Duodenal mucosa (tissue), 2 donors: Measurements from ENCODE around the gene GANAB.
"Not testable (repeated sequence)": the region's sequence is repeated elsewhere in the genome, so short reads cannot be mapped to it uniquely, and the experiment has no call there.

Source experiments
- H3K27ac ChIP-seq: one replicate; pipeline ENCODE4 v1.7.0; 2013; ENCODE audit warnings: low read depth, low read length
- H3K27me3 ChIP-seq, 2 donors: one replicate each; pipeline ENCODE4 v1.7.0; 2013; ENCODE audit warnings: low read length in 2 of 2, control low read depth in 1 of 2; ENCODE audit not compliant: insufficient read depth in 2 of 2, control insufficient read depth in 1 of 2
- H3K36me3 ChIP-seq, 2 donors: one replicate each; pipeline ENCODE4 v1.7.0; 2013; ENCODE audit warnings: low read length in 2 of 2, control low read depth in 1 of 2; ENCODE audit not compliant: insufficient read depth in 2 of 2, control insufficient read depth in 1 of 2
- H3K4me1 ChIP-seq, 2 donors: one replicate each; pipeline ENCODE4 v1.7.0; 2013; ENCODE audit warnings: low read length in 2 of 2, control low read depth in 1 of 2; ENCODE audit not compliant: insufficient read depth in 2 of 2, control insufficient read depth in 1 of 2
- H3K4me3 ChIP-seq, 2 donors: one replicate each; pipeline ENCODE4 v1.7.0; 2013; ENCODE audit warnings: low read length in 2 of 2, low read depth in 1 of 2
- H3K9ac ChIP-seq, 2 donors: one replicate each; pipeline ENCODE4 v1.7.0; 2013; ENCODE audit warnings: low read length in 2 of 2, low read depth in 1 of 2
- H3K9me3 ChIP-seq, 2 donors: one replicate each; pipeline ENCODE4 v1.7.0; 2013; ENCODE audit warnings: low read length in 2 of 2, control low read depth in 1 of 2; ENCODE audit not compliant: control insufficient read depth in 1 of 2

The GANAB gene

DNA sequence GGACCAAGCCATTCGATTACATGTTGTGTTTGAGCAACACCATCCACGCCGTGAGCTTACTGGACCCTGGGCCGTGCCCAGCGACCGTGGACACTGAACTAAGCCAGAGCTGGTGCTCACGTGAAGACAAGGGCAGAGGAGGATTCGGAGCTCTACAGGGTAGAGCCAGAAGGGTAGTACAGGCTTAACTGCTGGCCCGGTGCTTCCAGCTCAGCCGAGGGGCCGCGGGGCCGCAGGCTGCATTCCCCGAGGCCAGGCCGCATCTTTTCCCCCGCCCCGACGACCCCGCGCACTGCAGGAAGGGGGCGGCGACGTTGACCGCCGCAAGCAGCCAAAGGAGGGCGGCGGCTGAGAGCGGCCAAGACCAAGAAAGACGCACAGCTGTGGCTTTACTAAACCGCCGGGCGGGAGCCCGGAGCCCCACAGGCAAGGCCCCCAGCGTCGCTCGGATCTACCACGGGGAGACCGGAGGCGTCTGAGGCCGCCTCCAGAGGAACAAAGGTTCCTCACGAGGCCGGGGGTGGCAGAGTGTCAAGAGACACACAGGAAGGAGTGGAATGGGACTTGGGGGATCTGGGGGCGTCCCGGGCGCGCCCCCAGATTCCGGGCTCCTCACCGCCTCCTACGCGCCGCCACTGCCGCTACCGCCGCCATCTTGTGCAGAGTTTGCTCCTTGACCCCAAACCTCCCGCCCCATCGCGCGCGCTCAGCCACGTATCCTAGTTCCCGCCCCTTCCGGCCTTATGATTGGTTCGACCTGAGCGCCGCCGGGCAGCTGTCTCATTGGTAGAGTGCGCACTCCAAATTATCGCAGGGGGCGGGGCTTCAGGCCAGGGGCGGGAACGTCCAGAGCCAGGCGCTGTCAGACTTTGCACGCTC is at the start of gene GANAB:
Gene GANAB (minus strand): TSS at position 668 of the 879 bp plus-strand sequence. CDS start 14 bp downstream, at position 654.
- peaks cover 17 to 40% of the 10 kb centered on the region in 2 donors for H3K36me3 ChIP-seq
- H3K9me3 ChIP-seq = no peaks in the 10 kb centered on the region
- peak within 1 kb of the TSS; percentile 81 to 85 for H3K9ac ChIP-seq
- no peaks in the 10 kb centered on the region for H3K27me3 ChIP-seq
- H3K27ac ChIP-seq = peak within 1 kb of the TSS; percentile 63
- peaks cover 17 to 23% of the 10 kb centered on the region in 2 donors for H3K4me1 ChIP-seq
- H3K4me3 ChIP-seq = peak within 1 kb of the TSS; percentile 89 to 96

DNA sequence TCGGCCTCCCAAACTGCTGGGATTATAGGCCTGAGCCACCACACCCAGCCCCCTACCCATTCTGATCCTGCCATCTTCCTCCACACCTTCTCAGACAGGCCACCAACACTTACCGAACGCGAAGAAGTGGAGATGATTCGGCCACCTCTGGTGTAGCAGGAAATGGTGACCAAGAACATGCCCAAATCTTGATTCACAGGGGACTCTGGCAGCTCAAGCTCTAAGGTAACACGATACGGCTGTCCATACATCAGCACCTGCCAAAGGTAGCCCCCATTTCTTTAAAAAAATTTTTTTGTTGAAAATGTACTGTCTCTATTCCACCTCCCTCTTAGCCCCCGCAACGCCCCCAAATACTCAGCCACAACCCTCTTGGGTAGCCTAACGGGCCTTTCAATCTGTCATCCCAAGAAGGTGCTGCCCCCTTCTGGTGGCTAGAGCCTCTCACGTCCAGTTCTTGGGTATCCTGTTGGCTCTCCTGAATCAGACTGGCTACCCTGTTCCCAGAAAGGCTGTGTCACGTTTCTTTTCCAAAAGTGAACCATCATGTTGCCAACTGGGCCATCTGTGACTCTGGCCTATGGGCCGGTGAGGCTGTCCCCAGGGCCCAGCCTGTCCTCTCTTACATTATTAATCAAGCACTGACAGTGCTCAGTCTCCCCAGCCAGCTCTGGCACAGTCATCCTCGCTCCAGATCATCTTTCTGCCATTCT is 48.2 kb upstream of the GANAB start:
- no peaks in the 10 kb centered on the region for H3K27me3 ChIP-seq
- H3K36me3 ChIP-seq = peaks cover 20 to 28% of the 10 kb centered on the region in 2 donors
- H3K4me3 ChIP-seq = no peak overlapping the region
- no peaks in the 10 kb centered on the region for H3K4me1 ChIP-seq
- H3K27ac ChIP-seq = no peak overlapping the region
- no peaks in the 10 kb centered on the region for H3K9me3 ChIP-seq
- H3K9ac ChIP-seq = no peak overlapping the region

DNA sequence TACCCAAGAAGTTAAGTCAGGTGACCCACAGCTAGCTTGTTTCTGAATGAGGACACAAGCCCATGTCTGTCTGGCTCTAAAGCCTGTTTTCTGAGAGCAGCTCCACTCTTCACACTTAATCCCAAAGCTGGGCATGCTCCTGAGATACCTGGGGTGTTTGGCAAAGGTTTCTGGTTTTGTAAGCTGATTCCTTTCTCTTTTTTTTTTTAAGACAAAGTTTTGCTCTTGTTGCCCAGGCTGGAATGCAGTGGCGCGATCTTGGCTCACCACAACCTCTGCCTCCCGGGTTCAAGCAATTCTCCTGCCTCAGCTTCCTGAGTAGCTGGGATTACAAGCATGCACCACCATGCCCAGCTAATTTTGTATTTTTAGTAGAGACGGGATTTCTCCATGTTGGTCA is 47.2 kb upstream of the GANAB start:
- not testable (repeated sequence) for H3K4me3 ChIP-seq, H3K9me3 ChIP-seq, H3K27ac ChIP-seq, H3K4me1 ChIP-seq, H3K9ac ChIP-seq, H3K27me3 ChIP-seq
- peaks cover 20 to 28% of the 10 kb centered on the region in 2 donors for H3K36me3 ChIP-seq

DNA sequence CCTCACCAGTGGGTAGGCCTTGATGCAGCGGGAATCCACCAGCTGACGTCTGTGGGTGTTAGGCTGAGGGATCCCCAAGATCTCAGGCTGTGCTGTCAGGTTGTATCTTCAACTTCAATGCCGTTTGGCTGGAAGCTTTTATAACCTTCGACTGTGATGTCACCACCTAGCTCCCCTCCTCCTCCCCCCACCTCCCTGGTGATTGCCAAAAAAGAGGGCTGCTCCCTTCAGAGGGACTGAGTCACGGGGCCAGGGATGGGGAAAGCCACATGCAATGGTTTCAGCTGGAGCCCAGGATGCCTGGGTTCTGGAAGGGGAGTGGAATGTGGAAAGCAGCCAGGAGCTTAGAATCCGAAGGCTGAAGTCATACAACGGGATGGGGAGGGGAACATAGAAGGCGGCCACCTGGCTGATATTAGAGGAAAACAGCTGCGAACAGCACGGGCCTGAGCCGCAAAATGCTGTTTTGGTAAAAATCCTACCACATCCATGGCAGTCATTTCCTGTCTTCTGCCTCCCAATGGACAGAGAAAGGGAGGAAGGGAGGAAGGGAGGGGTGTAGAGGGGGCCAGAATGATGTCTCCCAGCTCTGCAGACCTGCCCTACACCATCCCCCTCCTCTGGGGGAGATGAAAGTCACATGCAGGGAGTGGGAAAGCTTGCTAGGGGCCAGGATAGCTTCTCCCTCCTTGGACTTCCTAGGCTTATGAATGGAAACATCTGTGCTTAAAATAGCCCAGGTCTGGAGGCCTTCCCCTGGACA is 43.2 kb upstream of the GANAB start, which contains the start of gene LRRN4CL:
Gene LRRN4CL (minus strand): TSS at position 110 of the 763 bp plus-strand sequence. CDS start 1,022 bp downstream, outside the sequence.
- peak within 1 kb of the TSS; percentile 10 to 11 for H3K9ac ChIP-seq
- H3K27ac ChIP-seq = no peak within 1 kb of the TSS
- H3K4me3 ChIP-seq = peak within 1 kb of the TSS; percentile 11 to 52
- peaks cover 20 to 28% of the 10 kb centered on the region in 2 donors for H3K36me3 ChIP-seq
- no peaks in the 10 kb centered on the region for H3K27me3 ChIP-seq
- no peaks in the 10 kb centered on the region for H3K4me1 ChIP-seq
- H3K9me3 ChIP-seq = no peaks in the 10 kb centered on the region

DNA sequence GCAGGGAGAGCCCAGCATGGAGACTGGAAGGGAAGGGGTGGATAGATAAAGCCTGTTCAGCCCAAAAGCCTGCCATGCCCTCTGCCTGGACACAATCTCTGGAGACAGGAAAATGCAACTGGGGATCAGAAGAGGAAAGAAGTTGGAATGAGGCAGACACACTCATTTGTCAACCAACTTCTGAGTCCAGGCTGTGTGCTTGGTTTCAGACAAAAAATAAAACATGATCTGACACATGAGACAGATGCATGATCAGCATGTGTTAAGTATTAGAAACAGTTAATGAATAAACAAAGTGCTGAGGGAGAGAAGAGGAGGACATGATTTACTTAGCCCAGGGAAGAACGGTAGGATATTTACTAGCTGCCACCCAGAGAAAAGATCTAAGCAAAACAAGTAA is 42.1 kb upstream of the GANAB start:
- Histone ChIP-seq H3K9me3 (no peaks in the 10 kb centered on the region), H3K27me3 (no peaks in the 10 kb centered on the region), H3K4me3 (peak overlapping the region in 1 of 2 donors; percentile 52), H3K9ac (peak overlapping the region in 1 of 2 donors; percentile 10), H3K27ac (no peak overlapping the region), H3K36me3 (peaks cover 20 to 28% of the 10 kb centered on the region in 2 donors), H3K4me1 (no peaks in the 10 kb centered on the region)

- no peak overlapping the region for H3K27ac ChIP-seq
- peak overlapping the region; percentile 45 to 52 for H3K4me3 ChIP-seq
- H3K36me3 ChIP-seq = peaks cover 17 to 21% of the 10 kb centered on the region in 2 donors
- H3K27me3 ChIP-seq = no peaks in the 10 kb centered on the region
- no peaks in the 10 kb centered on the region for H3K4me1 ChIP-seq
- H3K9ac ChIP-seq = peak overlapping the region; percentile 10 to 18
- no peaks in the 10 kb centered on the region for H3K9me3 ChIP-seq
These were observed 41.3 kb upstream of the GANAB start for GRCh38 chr11:62687508-62688396.

DNA sequence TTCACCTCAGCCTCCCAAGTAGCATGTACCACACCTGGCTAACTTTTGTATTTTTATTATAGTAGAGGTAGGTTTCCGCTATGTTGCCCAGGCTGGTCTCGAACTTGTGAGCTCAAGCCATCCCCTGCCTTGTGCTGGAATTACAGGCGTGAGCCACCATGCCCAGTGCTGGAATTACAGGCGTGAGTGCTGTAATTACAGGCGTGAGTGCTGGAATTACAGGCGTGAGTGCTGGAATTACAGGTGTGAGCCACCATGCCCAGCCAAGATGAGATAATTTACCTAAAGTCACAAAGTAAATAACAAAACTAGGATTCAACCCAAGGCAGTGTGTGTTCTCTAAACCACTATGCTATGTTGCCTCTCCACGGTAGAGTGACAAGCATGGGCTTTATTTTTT is 36.1 kb upstream of the GANAB start:
- no peak overlapping the region for H3K4me3 ChIP-seq
- H3K9me3 ChIP-seq = no peaks in the 10 kb centered on the region
- no peak overlapping the region for H3K27ac ChIP-seq
- H3K4me1 ChIP-seq = peaks cover 8 to 13% of the 10 kb centered on the region in 2 donors
- no peaks in the 10 kb centered on the region for H3K27me3 ChIP-seq
- no peak overlapping the region for H3K9ac ChIP-seq
- peaks cover 0 to 3% of the 10 kb centered on the region in 2 donors for H3K36me3 ChIP-seq

DNA sequence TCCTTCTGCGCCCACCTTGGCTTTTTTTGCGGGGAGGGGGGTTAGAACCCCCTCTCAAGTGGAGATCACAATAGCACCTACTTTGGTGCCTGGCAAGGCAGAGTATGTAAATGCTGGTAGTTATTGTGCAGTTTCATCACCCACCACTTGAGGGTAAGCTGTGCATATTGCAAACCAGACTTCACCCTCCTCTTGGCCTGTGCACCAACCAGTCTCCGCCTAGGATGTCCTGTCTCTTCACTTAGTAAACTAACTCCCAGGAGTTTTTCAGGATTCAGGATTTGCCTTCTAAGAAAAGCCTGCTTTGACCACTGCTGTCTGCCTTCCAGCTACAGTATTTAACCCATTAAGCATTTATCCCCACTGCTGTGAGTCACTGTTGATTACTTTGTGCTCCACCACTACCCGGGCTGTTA is 34.4 kb upstream of the GANAB start:
- Histone ChIP-seq H3K4me1 (peaks cover 16 to 17% of the 10 kb centered on the region in 2 donors), H3K27ac (no peak overlapping the region), H3K9me3 (no peaks in the 10 kb centered on the region), H3K9ac (no peak overlapping the region), H3K4me3 (no peak overlapping the region), H3K36me3 (peaks cover 8 to 14% of the 10 kb centered on the region in 2 donors), H3K27me3 (no peaks in the 10 kb centered on the region)
